AG08396 (cell line): Measurements from ENCODE around the gene DMD.
"Not testable (repeated sequence)": the region's sequence is repeated elsewhere in the genome, so short reads cannot be mapped to it uniquely, and the experiment has no call there.

Experiments
- DNase-seq: peaks from one replicate; pipeline ENCODE4 v3.0.0; 2012; ENCODE audit warnings: low spot score, mixed read lengths

DMD gene

DNA sequence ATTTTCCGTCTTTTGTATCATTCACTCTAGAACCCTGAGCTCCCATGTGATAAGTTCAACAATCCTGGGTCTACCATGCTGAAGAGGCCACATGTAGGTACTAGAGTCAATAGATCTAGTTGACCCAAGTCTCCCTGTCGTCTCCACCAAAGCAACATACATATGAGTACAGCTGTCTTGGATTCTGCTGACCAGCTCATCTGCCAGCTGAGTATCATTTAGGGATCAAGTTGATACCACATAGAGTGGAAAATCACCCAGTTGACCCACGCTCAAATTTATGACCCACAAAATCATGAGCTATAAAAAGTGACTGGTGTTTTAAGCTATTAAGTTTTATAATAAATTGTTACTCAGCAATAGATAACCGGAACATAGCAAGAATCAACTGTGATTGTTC lies 61.8 kb downstream of the DMD start:
- DNase-seq: no peak

GRCh38 chrX:33149085-33149484 lies 62.3 kb downstream of the DMD start:
- no peak for DNase-seq

DNA sequence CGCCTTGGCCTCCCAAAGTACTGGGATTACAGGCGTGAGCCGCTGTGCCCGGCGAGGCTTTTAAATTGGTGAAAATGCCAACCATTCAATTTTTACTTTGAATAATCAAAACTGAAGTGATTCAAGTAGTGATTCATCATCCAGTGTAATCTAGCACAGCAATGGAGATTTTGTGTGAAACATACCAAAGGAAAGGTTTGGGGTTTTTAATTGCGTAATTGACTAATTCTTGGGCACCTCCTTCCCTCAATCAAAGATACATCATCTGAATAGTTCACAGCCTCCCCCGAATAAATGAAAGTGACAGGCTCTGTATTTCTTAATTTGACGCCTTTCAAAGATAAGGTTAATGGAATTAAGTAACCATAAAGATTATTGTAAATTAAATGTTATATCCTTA lies 69.0 kb downstream of the DMD start:
- no peak for DNase-seq

GRCh38 chrX:33138677-33139249 lies 72.6 kb downstream of the DMD start:
- DNase-seq: no peak

GRCh38 chrX:33134164-33134563 lies 77.2 kb downstream of the DMD start:
- no peak for DNase-seq

GRCh38 chrX:33133320-33133719 lies 78.0 kb downstream of the DMD start:
- no peak for DNase-seq

DNA sequence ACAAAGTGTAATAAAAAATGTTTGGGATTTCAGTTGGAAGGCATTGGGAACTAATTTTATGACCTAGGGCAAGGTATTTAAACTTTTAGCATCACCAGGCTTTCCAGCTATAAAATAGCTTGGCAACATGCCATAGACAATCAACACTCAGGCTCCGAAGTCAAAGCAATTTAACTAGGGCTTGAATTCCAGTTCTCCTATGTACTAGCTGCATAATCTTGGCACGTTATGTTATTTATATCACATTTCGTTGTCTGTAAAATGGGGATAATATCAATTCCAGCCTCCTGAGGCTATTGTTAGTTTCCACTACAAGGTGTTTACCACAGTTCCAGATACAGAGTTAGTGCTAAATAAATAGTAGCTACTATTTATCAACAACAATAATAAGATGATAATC lies 78.8 kb downstream of the DMD start:
- DNase-seq: no peak

DNA sequence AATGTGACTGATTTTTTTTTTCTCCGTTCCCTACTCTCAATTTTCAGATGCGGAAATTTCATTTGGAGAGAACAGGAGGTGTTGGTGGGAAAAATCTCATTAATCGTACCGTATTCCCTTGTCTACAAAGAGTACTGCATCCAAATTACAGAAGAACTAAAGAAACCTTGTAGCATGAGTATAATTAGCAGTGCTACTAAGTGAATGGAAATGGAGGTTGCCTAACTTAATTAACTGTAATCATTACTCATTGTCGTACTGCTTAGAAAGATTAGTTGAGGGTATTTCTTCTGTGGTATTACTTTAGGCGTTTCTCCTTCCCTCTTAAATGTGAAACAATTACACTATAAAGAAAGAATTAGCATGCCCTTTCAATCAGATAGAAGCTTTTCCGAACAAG lies 81.7 kb downstream of the DMD start:
- DNase-seq: no peak

- no peak for DNase-seq
Measured at GRCh38 chrX:33128048-33128805, 83.1 kb downstream of the DMD start.

GRCh38 chrX:33126469-33126868 lies 84.9 kb downstream of the DMD start:
- no peak for DNase-seq

- no peak for DNase-seq
Measured at GRCh38 chrX:33109858-33110257, 101.5 kb downstream of the DMD start.

GRCh38 chrX:33106737-33107136 lies 104.6 kb downstream of the DMD start:
- DNase-seq: no peak

- DNase-seq: no peak
Measured at GRCh38 chrX:33095079-33095478, 116.3 kb downstream of the DMD start.

- DNase-seq: no peak
Measured at GRCh38 chrX:33087411-33087810, 123.9 kb downstream of the DMD start.

- DNase-seq: no peak
Measured at GRCh38 chrX:33086886-33087285, 124.5 kb downstream of the DMD start.

DNA sequence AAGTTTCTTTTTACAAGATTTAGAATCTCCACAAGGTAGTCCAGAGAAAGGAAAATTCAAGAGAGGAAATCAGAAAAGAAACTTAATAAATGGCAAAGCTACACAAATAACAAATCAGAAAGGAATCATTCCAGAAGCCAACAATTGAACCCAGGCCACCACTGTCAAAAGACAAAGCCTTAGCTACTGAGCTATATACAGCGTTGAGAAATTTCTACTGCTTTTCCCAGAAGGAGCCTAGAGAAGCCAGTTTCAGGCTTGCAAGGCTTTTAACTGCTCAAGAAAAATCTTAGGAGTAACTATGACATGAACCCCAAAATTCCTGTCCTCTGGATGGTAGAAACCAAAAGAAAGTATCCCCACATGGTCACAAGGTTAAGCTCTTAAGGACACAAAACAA lies 129.0 kb downstream of the DMD start:
- DNase-seq: no peak

DNA sequence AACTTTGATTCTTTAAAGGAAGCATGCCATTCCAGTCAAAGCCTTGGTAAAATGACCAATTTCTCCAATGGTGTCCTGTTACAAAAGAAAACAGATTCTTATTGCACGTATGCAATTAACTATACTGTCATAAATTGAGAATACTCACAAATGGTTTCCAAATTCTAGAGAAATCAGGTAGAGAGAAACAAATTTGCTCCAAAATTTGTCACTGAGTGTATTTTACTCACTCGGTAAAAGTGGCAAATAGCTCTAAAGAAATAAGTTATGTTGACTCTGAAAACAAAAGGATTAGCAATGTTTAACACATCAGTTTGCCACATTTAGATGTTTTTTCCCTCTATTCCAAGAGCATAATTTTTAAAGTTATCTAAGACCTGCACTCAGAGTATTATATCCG lies 133.1 kb downstream of the DMD start:
- DNase-seq: no peak

- DNase-seq: not testable (repeated sequence)
Measured at GRCh38 chrX:33073660-33074059, 137.7 kb downstream of the DMD start.

DNA sequence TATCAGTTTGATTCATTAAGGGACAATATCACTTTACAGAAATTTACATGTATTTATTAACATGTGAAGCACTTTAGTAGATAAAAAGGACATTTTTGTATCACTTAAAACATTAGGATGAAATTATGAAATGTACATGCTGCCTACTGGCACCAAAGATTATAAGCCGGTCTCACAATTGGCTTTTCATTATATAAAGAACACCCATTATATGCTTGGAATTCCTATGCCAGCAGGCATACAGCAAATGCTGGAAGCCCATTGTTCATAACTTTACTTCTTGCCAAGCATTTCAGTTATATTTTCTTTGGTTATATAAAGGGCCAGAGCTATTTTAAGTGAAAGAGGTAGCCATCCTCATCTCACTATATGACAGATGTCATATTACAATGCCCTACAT lies 145.9 kb downstream of the DMD start:
- no peak for DNase-seq

- DNase-seq: no peak
Measured at GRCh38 chrX:33062041-33062440, 149.3 kb downstream of the DMD start.

DNA sequence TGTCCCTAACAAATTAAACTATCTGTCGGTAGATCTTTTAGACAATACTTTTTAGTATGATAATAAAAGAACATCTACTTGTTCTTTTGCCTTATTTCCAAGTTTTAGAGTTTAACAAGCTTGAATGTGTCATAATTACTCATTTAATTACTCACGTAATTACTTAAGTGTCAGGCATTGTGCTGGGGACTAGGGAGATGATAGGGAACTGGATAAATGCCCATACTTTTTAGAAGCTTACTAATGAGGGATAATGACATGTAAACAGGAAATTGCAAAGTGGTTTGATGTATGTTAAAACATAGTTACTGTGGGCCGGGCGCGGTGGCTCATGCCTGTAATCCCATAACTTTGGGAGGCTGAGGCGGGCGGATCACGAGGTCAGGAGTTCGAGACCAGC lies 158.3 kb downstream of the DMD start:
- no peak for DNase-seq

- no peak for DNase-seq
Measured at GRCh38 chrX:33045882-33046281, 165.5 kb downstream of the DMD start.

DNA sequence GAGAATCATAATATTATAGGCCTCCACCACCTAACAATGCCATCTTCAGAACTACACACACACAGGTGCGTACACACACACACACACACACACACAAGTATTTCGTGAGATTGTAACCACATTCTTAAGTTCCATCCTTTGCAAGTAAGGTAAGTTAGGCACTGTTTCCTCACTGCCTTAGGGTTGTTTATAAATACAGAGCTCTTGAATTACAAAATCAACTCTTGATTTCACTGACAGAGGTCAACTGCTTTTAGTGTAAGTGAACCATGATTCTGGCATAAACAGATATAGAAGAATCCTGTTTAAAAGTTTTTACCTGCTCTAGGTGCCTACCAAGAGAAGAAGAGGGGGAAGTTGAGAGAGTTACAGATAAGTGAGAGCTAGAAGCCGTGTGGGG lies 166.1 kb downstream of the DMD start:
- no peak for DNase-seq

DNA sequence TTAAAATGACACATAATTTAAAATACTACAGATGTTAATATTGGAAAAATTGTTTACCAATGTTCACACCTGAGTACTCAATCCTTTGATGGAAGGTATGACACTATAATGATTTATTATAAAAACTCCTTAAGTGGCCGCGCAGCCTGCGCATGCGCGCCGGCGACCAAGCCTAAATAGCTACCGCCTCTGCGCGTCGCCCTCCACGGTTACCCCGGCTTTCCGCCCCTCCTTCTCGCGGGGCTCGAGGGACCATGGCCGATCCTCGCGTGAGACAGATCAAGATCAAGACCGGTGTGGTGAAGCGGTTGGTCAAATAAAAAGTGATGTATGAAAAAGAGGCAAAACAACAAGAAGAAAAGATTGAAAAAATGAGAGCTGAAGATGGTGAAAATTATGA lies 170.2 kb downstream of the DMD start:
- no peak for DNase-seq
